Vagina (tissue), 2 donors: ENCODE data around the gene PRKAG2. TPM values are rescaled to one million over a fixed set of nuclear protein-coding genes. Genes with fewer than 3 reads are reported as not detected.

Source experiments
- DNase-seq, 2 donors: peaks; one replicate each; pipeline ENCODE4 v3.0.0-alpha.2; 2017; ENCODE audit errors: extremely low spot score in 2 of 2
- H3K27ac ChIP-seq: fragments of 200-600 bp; sonication (generic); one replicate; pipeline ENCODE4 v1.5.1; 2019
- H3K27me3 ChIP-seq: fragments of 200-600 bp; sonication (generic); one replicate; pipeline ENCODE4 v1.5.1; 2019
- H3K36me3 ChIP-seq, 2 donors: fragments of 200-600 bp; sonication (generic); one replicate each; pipeline ENCODE4 v1.5.1; 2017 to 2019
- H3K4me1 ChIP-seq: fragments of 200-600 bp; sonication (generic); one replicate; pipeline ENCODE4 v1.5.1; 2019
- H3K4me3 ChIP-seq, 2 donors: fragments of 200-600 bp; sonication (generic); 1 replicate in 1 of 2; 2 replicates in 1 of 2; pipeline ENCODE4 v1.5.1; 2016 to 2019
- H3K9me3 ChIP-seq: fragments of 200-600 bp; sonication (generic); one replicate; pipeline ENCODE4 v1.5.1; 2019
- POLR2A ChIP-seq, 2 donors: fragments of 450-650 bp; IDR thresholded peaks; one replicate each; pipeline ENCODE4 v1.6.1; 2017; ENCODE audit warnings: antibody characterized with exemption in 2 of 2, mild to moderate bottlenecking in 2 of 2, moderate library complexity in 2 of 2
- POLR2AphosphoS5 ChIP-seq, 2 donors: sonication (generic); formaldehyde crosslinking; IDR thresholded peaks; one replicate each; pipeline ENCODE4 v1.9.0; 2017; ENCODE audit warnings: antibody characterized with exemption in 2 of 2, mild to moderate bottlenecking in 2 of 2, low read depth in 1 of 2; ENCODE audit not compliant: insufficient read depth in 1 of 2
- intact Hi-C: fragments of 100-400 bp; cut with DNase I; formaldehyde crosslinking; loops from one replicate; pipeline ENCODE4 v1.15.1; 2023
- total RNA-seq: library from RNA; depleted of rRNA; stranded (reverse); fragments of >200 nt; gene quantifications from one replicate; pipeline ENCODE4 v1.2.3, GENCODE V29; 2016
- TF ChIP-seq, protein P1 (sequence below), 3 experiments: fragments of 450-650 bp in 2 of 3; fragments of 200-600 bp in 1 of 3; sonication (generic) in 1 of 3; IDR thresholded peaks; one replicate each; pipeline ENCODE4 v1.5.1; 2017 to 2019; ENCODE audit warnings: antibody characterized with exemption in 3 of 3, mild to moderate bottlenecking in 2 of 3, moderate library complexity in 2 of 3

PRKAG2 gene
- total RNA-seq, 1 donor from 2014 or later: 25.0 TPM

DNA sequence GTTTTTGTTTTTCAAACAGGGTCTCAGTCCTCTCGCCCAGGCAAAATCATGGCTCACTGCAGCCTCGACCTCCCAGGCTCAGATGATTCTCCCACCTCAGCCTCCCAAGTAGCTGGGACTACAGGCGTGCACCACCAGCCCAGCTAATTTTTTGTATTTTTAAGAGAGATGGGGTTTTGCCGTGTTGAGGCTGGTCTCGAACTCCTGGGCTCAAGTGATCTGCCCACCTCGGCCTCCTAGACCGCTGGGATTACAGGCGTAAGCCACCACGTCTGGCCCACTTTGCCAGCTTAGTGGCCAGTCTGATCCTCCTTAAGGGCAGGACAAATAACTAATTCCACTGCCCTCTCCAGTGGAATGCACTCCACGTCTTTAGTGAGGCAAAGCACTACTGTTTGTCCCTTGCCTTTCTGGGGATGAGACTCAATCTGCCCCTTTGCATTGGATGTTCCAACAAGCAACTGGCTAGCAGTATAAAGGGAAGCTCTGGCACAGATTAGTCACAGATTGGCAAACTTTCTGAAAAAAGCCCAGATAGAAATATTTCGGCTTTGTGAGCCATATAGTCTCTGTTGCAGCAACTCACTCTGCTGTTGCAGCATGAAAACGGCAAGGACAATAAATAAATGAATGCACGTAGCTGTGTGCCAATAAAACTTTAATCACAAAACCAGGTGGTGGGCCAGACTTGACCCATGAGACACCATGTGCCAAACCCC is 213.4 kb downstream of the PRKAG2 start:
- Histone ChIP-seq H3K36me3 (no peaks in the 10 kb centered on the region), H3K4me3 (no peak overlapping the region), H3K27me3 (no peaks in the 10 kb centered on the region), H3K9me3 (no peaks in the 10 kb centered on the region), H3K27ac (no peak overlapping the region), H3K4me1 (no peaks in the 10 kb centered on the region)
- no peak for DNase-seq
- no peak for TF ChIP-seq POLR2AphosphoS5 (IDR thresholded peaks at IDR 0.05; ENCODE audit: insufficient read depth in 1 of 2, low read depth in 1 of 2)
- TF ChIP-seq, protein P1, sequence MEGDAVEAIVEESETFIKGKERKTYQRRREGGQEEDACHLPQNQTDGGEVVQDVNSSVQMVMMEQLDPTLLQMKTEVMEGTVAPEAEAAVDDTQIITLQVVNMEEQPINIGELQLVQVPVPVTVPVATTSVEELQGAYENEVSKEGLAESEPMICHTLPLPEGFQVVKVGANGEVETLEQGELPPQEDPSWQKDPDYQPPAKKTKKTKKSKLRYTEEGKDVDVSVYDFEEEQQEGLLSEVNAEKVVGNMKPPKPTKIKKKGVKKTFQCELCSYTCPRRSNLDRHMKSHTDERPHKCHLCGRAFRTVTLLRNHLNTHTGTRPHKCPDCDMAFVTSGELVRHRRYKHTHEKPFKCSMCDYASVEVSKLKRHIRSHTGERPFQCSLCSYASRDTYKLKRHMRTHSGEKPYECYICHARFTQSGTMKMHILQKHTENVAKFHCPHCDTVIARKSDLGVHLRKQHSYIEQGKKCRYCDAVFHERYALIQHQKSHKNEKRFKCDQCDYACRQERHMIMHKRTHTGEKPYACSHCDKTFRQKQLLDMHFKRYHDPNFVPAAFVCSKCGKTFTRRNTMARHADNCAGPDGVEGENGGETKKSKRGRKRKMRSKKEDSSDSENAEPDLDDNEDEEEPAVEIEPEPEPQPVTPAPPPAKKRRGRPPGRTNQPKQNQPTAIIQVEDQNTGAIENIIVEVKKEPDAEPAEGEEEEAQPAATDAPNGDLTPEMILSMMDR (IDR thresholded peaks at IDR 0.05): no peak
- TF ChIP-seq POLR2A (IDR thresholded peaks at IDR 0.05): no peak
- intact Hi-C loops: no loop called here

DNA sequence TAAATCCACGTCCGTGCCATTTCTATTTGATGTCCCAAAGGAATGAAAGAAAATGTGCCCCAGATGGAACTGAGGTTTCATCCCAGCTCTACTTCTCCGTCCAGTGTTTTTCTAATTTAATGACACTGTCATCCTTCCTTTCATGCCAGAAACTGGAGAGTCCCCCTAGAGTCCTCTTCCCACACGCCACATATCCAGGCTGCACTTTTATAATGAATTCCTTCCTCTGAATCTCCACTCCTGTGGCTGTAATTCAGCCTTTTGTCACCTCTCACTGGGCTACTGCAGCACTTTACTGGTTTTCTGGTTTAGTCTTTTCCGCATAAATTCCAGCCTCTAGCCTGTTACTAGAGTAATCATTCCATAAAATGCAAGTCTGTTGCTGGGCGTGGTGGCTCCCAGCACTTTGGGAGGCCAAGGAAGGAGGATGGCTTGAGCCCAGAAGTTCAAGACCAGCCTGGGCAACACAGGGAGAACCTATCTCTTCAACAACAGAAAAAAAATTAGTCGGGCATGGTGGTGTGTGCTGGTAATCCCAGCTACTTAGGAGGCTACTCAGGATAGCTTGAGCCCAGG is 214.6 kb downstream of the PRKAG2 start:
- H3K9me3 ChIP-seq: no peaks in the 10 kb centered on the region
- H3K36me3 ChIP-seq: no peaks in the 10 kb centered on the region
- no peaks in the 10 kb centered on the region for H3K4me1 ChIP-seq
- no peak overlapping the region for H3K4me3 ChIP-seq
- intact Hi-C loops: no loop called here
- no peak for DNase-seq
- H3K27me3 ChIP-seq: no peaks in the 10 kb centered on the region
- TF ChIP-seq POLR2AphosphoS5 (IDR thresholded peaks at IDR 0.05; ENCODE audit: insufficient read depth in 1 of 2, low read depth in 1 of 2): no peak
- no peak for TF ChIP-seq POLR2A (IDR thresholded peaks at IDR 0.05)
- TF ChIP-seq, protein P1 (IDR thresholded peaks at IDR 0.05): no peak
- H3K27ac ChIP-seq: no peak overlapping the region

DNA sequence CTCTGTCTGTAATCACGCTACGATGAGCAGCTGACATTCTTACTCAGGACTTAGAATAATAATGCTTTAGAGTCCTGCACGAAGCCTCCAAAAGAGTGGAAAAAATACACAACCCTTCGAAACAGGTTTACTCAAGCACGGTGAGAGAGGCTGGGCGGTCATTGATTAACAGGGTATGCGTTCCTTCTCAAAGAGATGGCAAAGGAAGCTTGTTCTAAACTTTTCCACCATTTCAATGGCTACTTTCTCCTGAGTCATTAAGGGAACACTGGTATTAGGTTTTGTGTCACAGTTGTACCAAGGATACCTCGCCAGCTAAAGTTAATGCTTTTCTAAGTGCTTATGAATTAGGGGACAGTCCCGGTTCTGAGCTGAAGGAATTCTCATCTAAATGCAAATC is 215.3 kb downstream of the PRKAG2 start:
- Histone ChIP-seq H3K9me3 (no peaks in the 10 kb centered on the region), H3K36me3 (no peaks in the 10 kb centered on the region), H3K27ac (no peak overlapping the region), H3K4me3 (no peak overlapping the region), H3K27me3 (no peaks in the 10 kb centered on the region), H3K4me1 (no peaks in the 10 kb centered on the region)
- no peak for TF ChIP-seq POLR2AphosphoS5 (IDR thresholded peaks at IDR 0.05; ENCODE audit: insufficient read depth in 1 of 2, low read depth in 1 of 2)
- no peak for TF ChIP-seq POLR2A (IDR thresholded peaks at IDR 0.05)
- no peak for DNase-seq
- intact Hi-C loops: no loop called here

DNA sequence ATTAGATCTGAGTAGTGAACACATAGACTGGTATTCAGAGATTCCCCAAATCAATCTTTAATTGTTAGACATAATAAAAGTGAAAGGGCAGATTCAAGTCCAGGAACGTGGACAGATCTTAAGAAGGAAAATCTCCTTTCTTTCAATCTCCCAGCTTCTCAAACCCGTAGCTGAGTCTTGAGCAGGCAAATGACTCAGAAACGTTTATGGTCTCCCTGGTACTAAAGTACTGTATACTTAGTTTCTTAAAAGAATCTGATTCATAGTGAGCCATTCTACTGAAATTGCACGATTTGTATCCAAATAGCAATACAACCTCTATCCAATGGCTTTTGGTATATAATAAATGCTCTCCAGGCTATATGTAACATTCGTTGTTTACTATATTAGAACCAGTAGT is 216.8 kb downstream of the PRKAG2 start:
- TF ChIP-seq POLR2AphosphoS5 (IDR thresholded peaks at IDR 0.05; ENCODE audit: insufficient read depth in 1 of 2, low read depth in 1 of 2): no peak
- TF ChIP-seq, protein P1 (IDR thresholded peaks at IDR 0.05): no peak
- TF ChIP-seq POLR2A (IDR thresholded peaks at IDR 0.05): no peak
- no peaks in the 10 kb centered on the region for H3K4me1 ChIP-seq
- no peaks in the 10 kb centered on the region for H3K9me3 ChIP-seq
- intact Hi-C loops: no loop called here
- no peaks in the 10 kb centered on the region for H3K27me3 ChIP-seq
- DNase-seq: no peak
- H3K27ac ChIP-seq: no peak overlapping the region
- no peak overlapping the region for H3K4me3 ChIP-seq
- H3K36me3 ChIP-seq: no peaks in the 10 kb centered on the region

DNA sequence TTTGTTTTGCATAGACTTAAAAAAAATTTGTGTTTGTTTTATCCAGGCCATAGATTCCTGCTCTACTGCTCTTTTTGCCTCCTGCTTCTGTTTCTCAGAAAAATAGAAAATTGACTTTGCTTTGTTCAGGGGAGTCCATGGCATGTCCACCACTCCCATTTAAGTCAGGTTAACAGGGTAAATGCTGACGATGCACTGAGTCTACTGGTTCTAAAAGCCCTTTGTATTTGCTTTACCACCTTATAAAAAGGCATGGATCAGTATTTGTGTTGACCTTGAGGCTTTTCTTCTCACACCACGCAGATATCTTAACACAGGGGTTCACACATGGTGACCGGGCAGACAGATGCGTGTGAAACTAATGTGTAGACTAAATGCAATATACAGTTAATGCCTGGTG is 217.7 kb downstream of the PRKAG2 start:
- no peak for DNase-seq
- Histone ChIP-seq H3K4me3 (no peak overlapping the region), H3K27me3 (no peaks in the 10 kb centered on the region), H3K4me1 (no peaks in the 10 kb centered on the region), H3K36me3 (no peaks in the 10 kb centered on the region), H3K27ac (no peak overlapping the region), H3K9me3 (no peaks in the 10 kb centered on the region)
- intact Hi-C loops: no loop called here
- TF ChIP-seq POLR2AphosphoS5 (IDR thresholded peaks at IDR 0.05; ENCODE audit: insufficient read depth in 1 of 2, low read depth in 1 of 2) (no peak), POLR2A (IDR thresholded peaks at IDR 0.05) (no peak)
- TF ChIP-seq, protein P1 (IDR thresholded peaks at IDR 0.05): no peak
